Kidney (tissue), 14 donors: ENCODE results near the gene NOM1. TPM values are rescaled to one million over a fixed set of nuclear protein-coding genes. Genes with fewer than 3 reads are reported as not detected.

Source experiments
- DNase-seq, 5 donors: peaks; one replicate each; pipeline ENCODE4 v3.0.0-alpha.2; 2013 to 2020
- FAIRE-seq: peaks from 2 replicates; lab custom pipeline; 2012; peaks lifted over from hg19 to GRCh38; lab: Jason Lieb, UNC
- H3K27ac ChIP-seq, 2 donors: one replicate each; pipeline ENCODE4 v1.7.0; 2013; ENCODE audit warnings: low read depth in 2 of 2, low read length in 2 of 2, inconsistent platforms in 1 of 2
- H3K27me3 ChIP-seq: one replicate; pipeline ENCODE4 v1.7.1; 2013; ENCODE audit warnings: low read length, inconsistent platforms; ENCODE audit not compliant: control insufficient read depth, insufficient read depth
- H3K36me3 ChIP-seq, 3 donors: one replicate each; pipeline versions ENCODE4 v1.7.0 to v1.7.1; 2013; ENCODE audit warnings: low read length in 3 of 3, control low read depth in 1 of 3, inconsistent platforms in 1 of 3; ENCODE audit not compliant: insufficient read depth in 3 of 3, control insufficient read depth in 2 of 3
- H3K4me1 ChIP-seq, 3 donors: one replicate each; pipeline versions ENCODE4 v1.7.0 to v1.7.1; 2013; ENCODE audit warnings: low read length in 3 of 3, inconsistent platforms in 1 of 3, low read depth in 1 of 3; ENCODE audit not compliant: control insufficient read depth in 2 of 3, insufficient read depth in 2 of 3
- H3K4me3 ChIP-seq, 3 donors: one replicate each; pipeline versions ENCODE4 v1.7.0 to v1.8.1; 2013; ENCODE audit warnings: low read length in 3 of 3, control low read depth in 1 of 3, inconsistent platforms in 1 of 3
- H3K9ac ChIP-seq, 3 donors: one replicate each; pipeline versions ENCODE4 v1.7.0 to v1.7.1; 2013; ENCODE audit warnings: low read length in 3 of 3, control low read depth in 1 of 3, inconsistent platforms in 1 of 3
- H3K9me3 ChIP-seq, 3 donors: one replicate each; pipeline versions ENCODE4 v1.7.0 to v1.7.1; 2013; ENCODE audit warnings: low read length in 3 of 3, control low read depth in 1 of 3, inconsistent platforms in 1 of 3; ENCODE audit not compliant: control insufficient read depth in 2 of 3, insufficient read depth in 1 of 3
- CTCF ChIP-seq: IDR thresholded peaks from 3 replicates; pipeline ENCODE4 v1.5.1; 2012; ENCODE audit warnings: mild to moderate bottlenecking, moderate library complexity, borderline replicate concordance; ENCODE audit not compliant: insufficient read depth; ENCODE audit errors: extremely low read depth
- intact Hi-C: fragments of 100-400 bp; cut with DNase I; formaldehyde crosslinking; loops from one replicate; pipeline ENCODE4 v1.11.1; 2022
- polyA plus RNA-seq: library from polyadenylated mRNA; stranded (reverse); fragments of 350-450 nt; fragmentation: Illumina TruSeq; extraction: RNeasy Lipid Tissue Mini Kit (QIAGEN cat#74804); gene quantifications from one replicate; pipeline ENCODE4 v1.2.3, GENCODE V29; 2014; ENCODE audit warnings: low read depth, low replicate concordance; ENCODE audit not compliant: insufficient read depth
- total RNA-seq: library from RNA; stranded (reverse); fragmentation: NEBNext Ultra II Directional; extraction: Animal tissue kit (Norgen Biotek cat#: 25700); gene quantifications from one replicate; pipeline ENCODE4 v1.2.1, GENCODE V29; 2021
- donor health status: control.
- donor health status: control.
- donor health status: control.
- donor health status: control.
- donor health status: control.
- donor health status: DM: yes; HTN: yes; CAD: no.
- donor health status: Normal renal cell carcinoma (clear cell type).

NOM1 gene
- total and polyA plus RNA-seq, 2 donors from 2014 or later = 5.8 to 17.6 TPM

GRCh38 chr7:157012113-157012547, 62.6 kb downstream of the NOM1 start:
- H3K27ac ChIP-seq = no peak overlapping the region
- no peak overlapping the region for H3K9ac ChIP-seq
- no peaks in the 10 kb centered on the region for H3K9me3 ChIP-seq
- DNase-seq (no peak), FAIRE-seq (no peak)
- H3K36me3 ChIP-seq = no peaks in the 10 kb centered on the region
- no peak overlapping the region for H3K4me3 ChIP-seq
- H3K4me1 ChIP-seq = peaks cover 0 to 3% (median 0%) of the 10 kb centered on the region in 3 donors
- peaks cover 70% of the 10 kb centered on the region for H3K27me3 ChIP-seq
- intact Hi-C loops = no loop called here
- no peak for TF ChIP-seq CTCF

GRCh38 chr7:157013101-157013500, 63.6 kb downstream of the NOM1 start:
- H3K4me1 ChIP-seq = peaks cover 0 to 3% (median 0%) of the 10 kb centered on the region in 3 donors
- peaks cover 66% of the 10 kb centered on the region for H3K27me3 ChIP-seq
- no peak overlapping the region for H3K4me3 ChIP-seq
- H3K9ac ChIP-seq = no peak overlapping the region
- H3K27ac ChIP-seq = no peak overlapping the region
- no peaks in the 10 kb centered on the region for H3K9me3 ChIP-seq
- FAIRE-seq (no peak), DNase-seq (no peak)
- no peak for TF ChIP-seq CTCF
- intact Hi-C loops = no loop called here
- H3K36me3 ChIP-seq = no peaks in the 10 kb centered on the region

GRCh38 chr7:157013602-157014549, 64.4 kb downstream of the NOM1 start:
- intact Hi-C loops = no loop called here
- Histone ChIP-seq H3K9me3 (no peaks in the 10 kb centered on the region), H3K27ac (no peak overlapping the region), H3K4me3 (no peak overlapping the region), H3K36me3 (no peaks in the 10 kb centered on the region), H3K27me3 (peaks cover 66% of the 10 kb centered on the region), H3K4me1 (peaks cover 0 to 3% (median 0%) of the 10 kb centered on the region in 3 donors), H3K9ac (no peak overlapping the region)
- DNase-seq (peak in 1 of 5 donors; percentile 27), FAIRE-seq (no peak)
- TF ChIP-seq CTCF = no peak
